GM12878 (cell line): ENCODE results near the gene OCA2. TPM values are rescaled to one million over a fixed set of nuclear protein-coding genes. Genes with fewer than 3 reads are reported as not detected.

Experiments used
- BRCA1 ChIP-seq: IDR thresholded peaks from 2 replicates; pipeline ENCODE4 v1.6.1; 2011; ENCODE audit warnings: low read depth, low read length, improper control_type of control experiment
- E4F1 ChIP-seq: fragments of 450-650 bp; IDR thresholded peaks from 2 replicates; pipeline ENCODE4 v1.6.1; 2018; ENCODE audit warnings: borderline replicate concordance, mild to moderate bottlenecking; ENCODE audit not compliant: partially characterized antibody
- EZH2 ChIP-seq: IDR thresholded peaks from 2 replicates; pipeline ENCODE4 v1.6.1; 2012; ENCODE audit warnings: low read depth, mild to moderate bottlenecking, control low read depth, inconsistent platforms, low read length, borderline replicate concordance; ENCODE audit not compliant: control insufficient read depth
- HSF1 ChIP-seq: fragments of 150-350 bp; IDR thresholded peaks from 2 replicates; pipeline ENCODE4 v1.6.1; 2014; ENCODE audit warnings: mild to moderate bottlenecking, low read depth, low read length
- NFXL1 ChIP-seq: fragments of 450-650 bp; IDR thresholded peaks from 2 replicates; pipeline ENCODE4 v1.6.1; 2017; ENCODE audit warnings: antibody characterized with exemption, mild to moderate bottlenecking, borderline replicate concordance
- PBX3 ChIP-seq: IDR thresholded peaks from 2 replicates; pipeline ENCODE4 v1.6.1; 2011; ENCODE audit warnings: mild to moderate bottlenecking, low read depth, low read length, moderate library complexity; ENCODE audit not compliant: insufficient replicate concordance
- REST ChIP-seq: IDR thresholded peaks from 2 replicates; pipeline ENCODE4 v1.6.1; 2012; ENCODE audit warnings: mild to moderate bottlenecking, low read depth, low read length
- polyA plus RNA-seq, 11 experiments: library from polyadenylated mRNA; depleted of rRNA in 4 of 11; unstranded in 6 of 11; stranded (reverse) in 5 of 11; fragments of >200 nt; fragmentation: Nextera tagmentation in 4 of 11; fragmentation: Illumina TruSeq in 1 of 11; extraction: Ambion mirVana in 4 of 11; extraction: Trizol in 1 of 11; gene quantifications; 1 replicate in 1 of 11; 2 replicates in 10 of 11; pipeline versions ENCODE4 v1.2.1 to v1.2.3, GENCODE V29; 2011 to 2016; ENCODE audit warnings: inconsistent platforms in 2 of 11, missing spikeins in 2 of 11, low read depth in 1 of 11
- total RNA-seq, 4 experiments: library from RNA; depleted of rRNA in 3 of 4; stranded (reverse); fragments of >200 nt in 3 of 4; fragmentation: Illumina TruSeq in 1 of 4; extraction: Trizol in 1 of 4; gene quantifications; 2 replicates each; pipeline versions ENCODE4 v1.2.1 to v1.2.3, GENCODE V29; 2013 to 2021

The OCA2 gene
- total and polyA plus RNA-seq, 10 of the 15 experiments (the other 5 are each of a cell fraction or from before 2014, with no cell fraction given): 0.04 to 1.8 TPM; not detected in 8

- TF ChIP-seq BRCA1 (no peak), HSF1 (no peak), NFXL1 (no peak), EZH2 (no peak), REST (no peak), PBX3 (no peak), E4F1 (no peak)
Observed at GRCh38 chr15:27977696-27978095, 121.4 kb downstream of the OCA2 start (continued).
